ENCODE results near the gene C12orf60. TPM values are rescaled to one million over a fixed set of nuclear protein-coding genes. Genes with fewer than 3 reads are reported as not detected.

Gene C12orf60
- total RNA-seq, 1 donor from 2014 or later = 1.3 TPM

GRCh38 chr12:14781563-14781962 is 21.9 kb upstream of the C12orf60 start:
- H3K4me1 Mint-ChIP-seq = peaks cover 14% of the 10 kb centered on the region
- no peak overlapping the region for H3K4me3 Mint-ChIP-seq
- no peaks in the 10 kb centered on the region for H3K27me3 Mint-ChIP-seq (ENCODE audit: low read depth)
- TF ChIP-seq CTCF (IDR thresholded peaks at IDR 0.05; ENCODE audit: unreplicated experiment) = no peak
- peaks cover 6% of the 10 kb centered on the region for H3K36me3 Mint-ChIP-seq
- no peaks in the 10 kb centered on the region for H3K9me3 Mint-ChIP-seq
- no peak overlapping the region for H3K27ac Mint-ChIP-seq
- DNase-seq (ENCODE audit: low spot score in 2 of 2, unreplicated experiment in 2 of 2) = no peak

DNA sequence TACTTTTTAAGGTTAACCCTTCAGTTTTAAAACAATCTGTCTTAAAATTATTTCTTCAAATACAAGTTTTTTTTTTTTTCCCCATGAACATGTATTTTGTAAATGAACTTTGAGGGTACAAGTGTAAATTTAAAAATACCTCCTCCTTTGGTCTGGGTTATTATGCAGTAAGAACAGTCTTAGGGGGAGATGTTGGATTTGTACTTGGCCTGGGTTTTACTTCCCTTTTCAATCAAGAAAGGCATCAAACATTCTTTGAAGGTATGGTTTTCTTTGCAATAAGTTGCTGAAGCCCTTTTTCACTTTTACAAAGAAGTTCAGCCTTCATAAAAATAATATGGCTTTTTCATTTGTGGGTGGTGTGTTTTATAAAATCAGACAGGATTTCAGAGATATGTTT is 20.7 kb upstream of the C12orf60 start:
- H3K4me1 Mint-ChIP-seq = peaks cover 3% of the 10 kb centered on the region
- DNase-seq (ENCODE audit: low spot score in 2 of 2, unreplicated experiment in 2 of 2) = no peak

DNA sequence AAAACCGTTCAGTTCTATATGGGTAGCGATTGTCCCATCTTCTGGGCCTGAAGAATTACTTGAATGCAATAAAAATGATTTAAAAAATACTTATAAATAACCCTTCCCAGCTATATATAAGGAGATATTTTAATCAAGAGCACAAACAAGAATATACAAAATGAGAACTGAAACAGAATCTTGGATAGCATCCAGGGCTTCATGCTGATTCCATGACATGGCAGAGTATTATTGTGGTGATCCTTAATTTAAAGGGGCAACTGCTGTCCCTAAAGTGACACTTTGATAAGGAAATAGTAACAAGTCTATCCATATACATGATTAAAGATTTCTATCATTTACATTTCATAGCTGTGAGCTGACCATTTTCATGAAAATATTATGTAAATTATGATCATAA is 19.0 kb upstream of the C12orf60 start:
- no peak overlapping the region for H3K27ac Mint-ChIP-seq
- no peak for DNase-seq (ENCODE audit: low spot score in 2 of 2, unreplicated experiment in 2 of 2)
- H3K4me1 Mint-ChIP-seq = no peaks in the 10 kb centered on the region
- peaks cover 27% of the 10 kb centered on the region for H3K36me3 Mint-ChIP-seq
- H3K9me3 Mint-ChIP-seq = no peaks in the 10 kb centered on the region
- TF ChIP-seq CTCF (IDR thresholded peaks at IDR 0.05; ENCODE audit: unreplicated experiment) = no peak
- no peaks in the 10 kb centered on the region for H3K27me3 Mint-ChIP-seq (ENCODE audit: low read depth)
- H3K4me3 Mint-ChIP-seq = no peak overlapping the region

More for the DNA sequence above, 20.7 kb upstream of the C12orf60 start:
- H3K36me3 Mint-ChIP-seq = peaks cover 17% of the 10 kb centered on the region
- no peak for TF ChIP-seq CTCF (IDR thresholded peaks at IDR 0.05; ENCODE audit: unreplicated experiment)
- no peak overlapping the region for H3K4me3 Mint-ChIP-seq
- no peaks in the 10 kb centered on the region for H3K27me3 Mint-ChIP-seq (ENCODE audit: low read depth)
- no peaks in the 10 kb centered on the region for H3K9me3 Mint-ChIP-seq
- no peak overlapping the region for H3K27ac Mint-ChIP-seq

GRCh38 chr12:14785568-14785967 is 17.9 kb upstream of the C12orf60 start:
- no peak for DNase-seq (ENCODE audit: low spot score in 2 of 2, unreplicated experiment in 2 of 2)
- H3K9me3 Mint-ChIP-seq = no peaks in the 10 kb centered on the region
- H3K36me3 Mint-ChIP-seq = peaks cover 38% of the 10 kb centered on the region
- no peak for TF ChIP-seq CTCF (IDR thresholded peaks at IDR 0.05; ENCODE audit: unreplicated experiment)
- H3K4me3 Mint-ChIP-seq = no peak overlapping the region
- no peaks in the 10 kb centered on the region for H3K4me1 Mint-ChIP-seq
- H3K27me3 Mint-ChIP-seq (ENCODE audit: low read depth) = no peaks in the 10 kb centered on the region
- no peak overlapping the region for H3K27ac Mint-ChIP-seq

DNA sequence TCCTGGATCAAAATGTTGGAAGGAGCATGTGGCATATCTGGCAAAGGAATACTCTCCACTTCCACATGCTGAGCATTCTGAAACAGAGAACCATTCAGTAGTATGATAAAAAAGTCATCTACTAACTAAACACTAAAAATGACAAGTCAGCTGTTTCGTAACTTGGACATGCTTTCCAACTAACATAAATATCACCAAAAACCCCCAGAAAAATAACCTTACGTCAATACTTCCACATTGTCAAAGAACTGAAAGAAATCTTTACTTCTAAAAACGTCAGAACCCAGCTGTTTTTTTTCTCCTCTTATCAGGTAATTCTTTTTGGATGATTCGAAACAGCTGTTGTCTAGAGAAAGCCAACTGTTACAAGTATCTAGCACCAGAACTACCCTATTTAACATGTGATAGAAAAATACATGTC is 8.4 kb upstream of the C12orf60 start:
- no peaks in the 10 kb centered on the region for H3K27me3 Mint-ChIP-seq (ENCODE audit: low read depth)
- H3K4me3 Mint-ChIP-seq = no peak overlapping the region
- H3K9me3 Mint-ChIP-seq = no peaks in the 10 kb centered on the region
- H3K36me3 Mint-ChIP-seq = peaks cover 54% of the 10 kb centered on the region
- peak overlapping the region; percentile 40 for H3K27ac Mint-ChIP-seq
- no peaks in the 10 kb centered on the region for H3K4me1 Mint-ChIP-seq
- no peak for DNase-seq (ENCODE audit: low spot score in 2 of 2, unreplicated experiment in 2 of 2)
- no peak for TF ChIP-seq CTCF (IDR thresholded peaks at IDR 0.05; ENCODE audit: unreplicated experiment)

DNA sequence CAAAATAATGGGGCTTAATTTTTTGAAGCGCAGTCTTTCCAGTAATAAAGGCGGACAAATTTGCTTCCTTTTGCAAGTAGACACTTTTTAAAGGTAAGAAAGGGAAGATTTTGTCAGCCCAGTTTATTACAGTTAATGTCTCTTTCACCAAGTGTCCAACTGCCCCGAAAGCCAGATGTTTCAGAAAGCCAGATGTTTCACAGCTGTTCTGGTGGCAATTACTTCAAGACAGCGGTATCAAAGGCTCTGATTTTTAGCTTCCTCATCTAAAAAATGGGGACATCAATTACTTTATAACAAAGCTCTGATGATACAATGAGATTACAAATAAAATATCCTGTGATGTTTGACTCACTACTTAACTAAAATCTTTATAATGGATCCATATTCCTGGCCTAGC is 1.2 kb upstream of the C12orf60 start:
- peaks cover 13% of the 10 kb centered on the region for H3K36me3 Mint-ChIP-seq
- no peaks in the 10 kb centered on the region for H3K27me3 Mint-ChIP-seq (ENCODE audit: low read depth)
- H3K4me1 Mint-ChIP-seq = peaks cover 18% of the 10 kb centered on the region
- H3K9me3 Mint-ChIP-seq = no peaks in the 10 kb centered on the region
- DNase-seq (ENCODE audit: low spot score in 2 of 2, unreplicated experiment in 2 of 2) = no peak
- H3K4me3 Mint-ChIP-seq = no peak overlapping the region
- no peak overlapping the region for H3K27ac Mint-ChIP-seq
- no peak for TF ChIP-seq CTCF (IDR thresholded peaks at IDR 0.05; ENCODE audit: unreplicated experiment)
